ENCODE data around the gene TRIP6. TPM values are rescaled to one million over a fixed set of nuclear protein-coding genes. Genes with fewer than 3 reads are reported as not detected.

Gene TRIP6
- total and polyA plus RNA-seq, 2 of the 8 experiments (the other 6 are each of a cell fraction or from before 2014, with no cell fraction given), result 88.4 to 103 TPM

DNA sequence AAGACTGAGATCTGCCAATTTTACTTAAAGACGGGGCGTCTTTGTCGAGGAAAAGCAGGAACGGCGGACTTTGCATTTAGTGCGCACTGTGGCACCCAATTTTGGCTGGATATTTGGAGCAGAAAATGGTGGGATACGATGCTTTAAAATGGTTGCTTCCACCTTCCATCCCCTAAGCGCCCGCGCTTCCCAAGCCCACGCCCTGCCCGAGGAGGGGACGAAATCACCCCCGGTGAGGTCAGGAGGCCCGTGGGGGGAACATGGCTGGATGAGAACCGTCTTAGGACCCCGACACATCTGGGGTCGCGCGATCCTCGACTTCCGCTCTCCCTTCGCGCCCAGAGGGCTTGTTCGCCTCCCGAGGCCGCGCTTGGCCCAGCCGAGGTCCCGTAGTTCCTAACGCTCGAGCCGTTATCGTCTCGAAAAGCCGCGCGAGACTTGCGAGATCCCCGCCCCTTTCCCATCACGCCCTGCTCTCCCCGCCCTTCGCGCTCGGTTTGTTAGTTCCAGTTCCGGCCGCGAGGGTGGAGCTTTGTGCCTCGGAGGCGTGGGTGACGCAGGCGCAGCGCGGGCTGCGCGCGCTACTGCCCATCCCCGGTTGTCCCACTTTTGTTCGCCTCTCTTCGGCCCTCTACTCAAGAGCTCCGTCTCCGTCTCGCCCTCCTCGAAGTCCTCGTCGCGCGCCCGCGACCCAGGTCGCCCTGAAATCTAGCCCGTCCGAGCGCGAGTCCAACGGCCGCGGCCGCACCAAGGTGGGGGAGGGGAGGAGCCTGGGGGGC, 7.6 kb downstream of the TRIP6 start, which contains the start of gene SRRT (continued):
- TF ChIP-seq FOSL1 (IDR thresholded peaks at IDR 0.05; ENCODE audit: insufficient read depth, low read depth, low read length) (no peak), BRCA1 (IDR thresholded peaks at IDR 0.05; ENCODE audit: low read depth, low read length) (peak; percentile 86), RBBP5 (IDR thresholded peaks at IDR 0.05; ENCODE audit: borderline replicate concordance, low read depth, low read length) (peak; percentile 25; the same call in 1 of the 2 replicates), RFX5 (IDR thresholded peaks at IDR 0.05; ENCODE audit: borderline replicate concordance, low read depth, low read length) (no peak), TAF7 (optimal IDR thresholded peaks at IDR 0.05; ENCODE audit: borderline replicate concordance, low read depth, low read length) (peak; percentile 88), POLR2AphosphoS5 (IDR thresholded peaks at IDR 0.05; ENCODE audit: low read depth, low read length) (peak; percentile 97)
